Measurements from ENCODE around the gene C9orf85. TPM values are rescaled to one million over a fixed set of nuclear protein-coding genes. Genes with fewer than 3 reads are reported as not detected.

C9orf85 gene
- total and polyA plus RNA-seq, 2 of the 8 experiments (the other 6 are each of a cell fraction or from before 2014, with no cell fraction given), result 6.3 to 14.5 TPM

GRCh38 chr9:71924576-71924975 is 13.1 kb downstream of the C9orf85 start:
- no peak overlapping the region for H2AFZ ChIP-seq (ENCODE audit: low read length)
- peaks cover 4 to 19% (median 13%) of the 10 kb centered on the region in 4 experiments; a peak in 6 of 7 replicates for H3K4me1 ChIP-seq (replicated peaks in 1 of 4; ENCODE audit: control insufficient read depth in 3 of 4, insufficient read depth in 4 of 4, low read length in 3 of 4)
- H3K56ac ChIP-seq (replicated peaks; ENCODE audit: insufficient read length, low read depth, low read length), result no peak overlapping the region
- no peaks in the 10 kb centered on the region for H3K23me2 ChIP-seq (ENCODE audit: low read depth, low read length)
- H3K23ac ChIP-seq (ENCODE audit: insufficient read length), result no peak overlapping the region
- no peak overlapping the region for H3K14ac ChIP-seq (ENCODE audit: insufficient read length)
- H4K20me1 ChIP-seq (replicated peaks in 1 of 2; ENCODE audit: control insufficient read depth in 1 of 2, insufficient read depth in 2 of 2, low read length in 2 of 2), result no peaks in the 10 kb centered on the region
- H2AK5ac ChIP-seq (ENCODE audit: low read depth, low read length), result no peak overlapping the region
- H3K27ac ChIP-seq (ENCODE audit: low read depth, low read length), result no peak overlapping the region
- H3K27me3 ChIP-seq (replicated peaks in 1 of 4; ENCODE audit: control insufficient read depth in 3 of 4, extremely low read depth in 1 of 4, insufficient read depth in 3 of 4, low read length in 3 of 4), result no peaks in the 10 kb centered on the region
- H4K91ac ChIP-seq (replicated peaks; ENCODE audit: insufficient read length, low read length), result no peak overlapping the region
- no peak overlapping the region for H3K4me2 ChIP-seq (ENCODE audit: insufficient read depth in 1 of 2, low read depth in 2 of 2, low read length in 2 of 2)
- DNase-seq (ENCODE audit: low read depth in 1 of 2, low spot score in 2 of 2) (no peak), FAIRE-seq (no peak)
- H2BK5ac ChIP-seq (ENCODE audit: low read depth, low read length), result no peak overlapping the region
- TF ChIP-seq POLR2A (IDR thresholded peaks at IDR 0.05; ENCODE audit: control extremely low read depth in 1 of 2, low read depth in 2 of 2, low read length in 2 of 2) (no peak), EGR1 (IDR thresholded peaks at IDR 0.05; ENCODE audit: borderline replicate concordance, low read depth, low read length) (no peak), ATF3 (IDR thresholded peaks at IDR 0.05; ENCODE audit: insufficient read depth, low read depth, low read length) (no peak), TAF1 (IDR thresholded peaks at IDR 0.05; ENCODE audit: low read depth, low read length) (no peak), TEAD4 (IDR thresholded peaks at IDR 0.05; ENCODE audit: low read depth, low read length) (no peak), GABPA (IDR thresholded peaks at IDR 0.05; ENCODE audit: borderline replicate concordance, insufficient read depth, low read length) (no peak), CBX8 (IDR thresholded peaks at IDR 0.05; ENCODE audit: borderline replicate concordance, low read depth, low read length) (no peak), SRF (IDR thresholded peaks at IDR 0.05; ENCODE audit: low read depth, low read length) (no peak), SAP30 (IDR thresholded peaks at IDR 0.05; ENCODE audit: insufficient read depth, insufficient replicate concordance, low read length) (no peak), MAFK (IDR thresholded peaks at IDR 0.05; ENCODE audit: low read depth, low read length) (no peak)
- H3K18ac ChIP-seq (ENCODE audit: extremely low read depth, low read length), result no peak overlapping the region
- no peaks in the 10 kb centered on the region; a peak in 1 of 8 replicates for H3K36me3 ChIP-seq (ENCODE audit: control insufficient read depth in 2 of 4, insufficient read depth in 4 of 4, low read length in 3 of 4)
- ChIA-PET POLR2A (ENCODE audit: partially characterized antibody) (interaction anchor here (0.6 to 5.5 kb wide), 5 partner anchors 10 to 33 kb away, joined by 3 to 73 read pairs (median 4); partner anchors contain the start of genes ABHD17B and C9orf85), CTCF (ENCODE audit: partially characterized antibody) (interaction anchor here (1.4 kb wide), 1 partner anchor 10 kb away, joined by 3 read pairs; no protein-coding TSS in a partner anchor)
- peaks cover 0 to 3% of the 10 kb centered on the region in 2 experiments; a peak in 1 of 4 replicates for H3K9me3 ChIP-seq (ENCODE audit: insufficient read depth in 2 of 2, low read depth in 1 of 2, low read length in 1 of 2)
- H4K8ac ChIP-seq (ENCODE audit: extremely low read depth, insufficient read depth, low read length), result no peak overlapping the region
- peaks cover 3 to 73% of the 10 kb centered on the region in 2 experiments; a peak in 3 of 4 replicates for H3K79me2 ChIP-seq (ENCODE audit: control insufficient read depth in 1 of 2, insufficient read depth in 2 of 2, low read length in 2 of 2)
- no peaks in the 10 kb centered on the region; the same call in 1 of the 2 replicates for H3K79me1 ChIP-seq (ENCODE audit: low read depth, low read length)
- no peak overlapping the region for H2BK12ac ChIP-seq (ENCODE audit: low read depth, low read length)
- no peak overlapping the region for H3K4ac ChIP-seq (replicated peaks; ENCODE audit: insufficient read length, low read depth, low read length)
- H4K5ac ChIP-seq (ENCODE audit: insufficient read length, low read depth, low read length), result no peak overlapping the region
- H2BK20ac ChIP-seq (ENCODE audit: low read length), result no peak overlapping the region
- no peak overlapping the region for H3K4me3 ChIP-seq (ENCODE audit: extremely low read depth in 1 of 4, insufficient read depth in 2 of 4, low read depth in 3 of 4, low read length in 4 of 4)
- no peak overlapping the region for H2BK120ac ChIP-seq (replicated peaks; ENCODE audit: low read depth, low read length)
- H3K9ac ChIP-seq (replicated peaks in 1 of 4; ENCODE audit: extremely low read depth in 1 of 4, low read depth in 3 of 4, low read length in 3 of 4), result no peak overlapping the region
- no peak overlapping the region for H2BK15ac ChIP-seq (ENCODE audit: low read length)
